HPDE6-E6E7 (cell line): ENCODE results near the gene GLCCI1.
"Not testable (repeated sequence)": the region's sequence is repeated elsewhere in the genome, so short reads cannot be mapped to it uniquely, and the experiment has no call there.

Experiments
- DNase-seq: peaks from one replicate; pipeline ENCODE4 v3.0.0; 2011; ENCODE audit warnings: missing footprints; ENCODE audit errors: extremely low spot score

The GLCCI1 gene

DNA sequence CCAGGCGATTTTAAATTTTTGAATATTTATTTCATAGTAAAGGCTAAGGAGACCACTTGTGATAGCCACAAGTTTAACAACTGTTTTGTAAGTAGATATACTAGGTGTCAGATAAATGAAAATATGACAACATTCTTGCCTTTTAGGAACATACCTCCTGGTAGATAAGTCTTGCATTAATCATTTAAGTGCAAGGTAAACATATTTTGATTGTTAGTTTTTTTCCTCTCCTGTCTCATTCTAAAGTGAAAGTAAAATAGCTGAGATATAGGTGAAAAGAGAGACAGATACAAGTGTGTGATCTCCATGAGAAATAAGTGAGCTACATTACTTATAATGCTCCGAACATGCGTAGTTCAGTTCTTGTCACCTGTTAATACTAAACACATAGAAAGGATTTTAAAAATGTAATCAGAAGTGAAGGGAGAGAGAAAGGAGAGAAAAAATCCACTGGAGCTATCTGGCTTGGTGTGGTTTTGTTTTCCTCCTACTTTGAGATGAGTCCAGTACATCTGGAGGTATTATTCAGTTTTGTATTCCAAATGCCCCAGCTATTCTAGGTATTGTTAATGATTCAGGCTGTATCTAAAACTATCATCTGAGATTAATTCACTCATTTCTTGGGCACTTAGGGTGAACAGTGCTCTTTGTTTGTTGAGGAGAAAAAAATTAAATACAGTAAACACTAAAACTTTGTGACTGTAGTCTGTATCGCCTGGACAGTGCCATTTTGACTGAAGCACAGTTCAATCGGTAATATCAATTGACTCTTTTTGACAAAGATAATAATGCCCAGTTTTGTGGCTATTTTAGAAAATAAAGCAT lies 21.2 kb downstream of the GLCCI1 start:
- DNase-seq: no peak

DNA sequence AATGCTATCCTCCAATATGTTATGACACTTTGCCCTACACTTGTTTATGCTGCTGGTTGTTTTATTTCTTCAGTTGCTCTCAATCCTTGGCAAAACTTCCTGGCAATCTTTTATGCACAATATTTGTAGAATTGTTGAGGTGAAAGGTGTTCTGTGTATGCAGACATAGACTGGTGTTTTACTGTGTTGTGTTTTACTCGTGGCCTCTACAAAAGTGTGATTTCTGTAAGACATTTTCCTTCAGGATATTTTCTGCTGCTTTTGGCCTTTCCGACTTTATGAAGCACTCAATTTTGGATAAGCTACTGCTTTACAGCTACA lies 21.8 kb downstream of the GLCCI1 start:
- no peak for DNase-seq

DNA sequence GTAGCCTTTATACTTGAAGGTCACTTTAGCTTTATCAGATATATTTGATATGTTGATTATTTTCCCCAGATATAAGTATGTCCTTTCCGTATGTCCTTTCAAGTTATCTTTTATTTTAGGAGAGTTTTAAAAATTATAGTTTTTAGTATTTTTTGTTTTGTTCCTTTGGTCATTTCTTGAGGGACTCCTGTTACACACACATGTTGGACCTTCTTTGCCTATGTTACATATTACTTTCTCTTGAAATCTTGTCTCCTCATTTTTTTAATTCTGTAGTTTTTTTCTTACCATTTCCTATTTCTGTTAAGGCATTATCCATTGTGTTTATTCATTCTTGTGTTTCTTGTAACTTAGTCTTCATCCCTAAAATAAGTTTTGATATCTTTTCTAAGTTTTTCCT lies 23.9 kb downstream of the GLCCI1 start:
- no peak for DNase-seq

DNA sequence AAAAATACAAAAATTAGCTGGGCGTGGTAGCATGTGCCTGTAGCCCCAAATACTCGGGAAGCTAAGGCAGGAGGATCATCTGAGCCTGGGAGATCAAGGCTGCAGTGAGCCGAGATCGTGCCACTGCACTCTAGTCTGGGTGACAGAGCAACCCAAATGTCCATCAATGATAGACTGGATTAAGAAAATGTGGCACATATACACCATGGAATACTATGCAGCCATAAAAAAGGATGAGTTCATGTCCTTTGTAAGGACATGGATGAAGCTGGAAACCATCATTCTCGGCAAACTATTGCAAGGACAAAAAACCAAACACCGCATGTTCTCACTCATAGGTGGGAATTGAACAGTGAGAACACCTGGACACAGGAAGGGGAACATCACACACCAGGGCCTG lies 26.8 kb downstream of the GLCCI1 start:
- not testable (repeated sequence) for DNase-seq

- peak; percentile 2 for DNase-seq
Observed at GRCh38 chr7:7996568-7996967, 28.0 kb downstream of the GLCCI1 start.

GRCh38 chr7:8000315-8000941 lies 31.8 kb downstream of the GLCCI1 start:
- DNase-seq: no peak

DNA sequence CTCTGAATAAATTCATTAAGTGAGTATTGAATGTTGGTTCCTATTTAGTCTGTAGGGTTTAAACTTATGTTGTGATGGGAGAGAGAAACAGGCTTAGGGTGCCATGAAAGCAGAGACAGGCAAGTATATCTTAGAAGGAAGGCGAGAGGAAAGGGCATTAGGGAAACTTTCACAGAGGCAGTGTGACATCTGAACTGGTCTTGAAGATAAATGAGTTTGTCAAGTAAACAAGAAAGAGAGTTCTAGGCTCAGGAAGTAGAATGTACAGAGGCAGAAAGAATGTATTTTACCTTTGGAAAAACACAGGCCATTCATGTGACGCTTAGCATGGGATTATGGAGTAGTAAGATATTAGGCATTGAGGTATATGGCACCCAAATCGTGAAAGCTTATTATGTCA lies 34.5 kb downstream of the GLCCI1 start:
- no peak for DNase-seq

DNA sequence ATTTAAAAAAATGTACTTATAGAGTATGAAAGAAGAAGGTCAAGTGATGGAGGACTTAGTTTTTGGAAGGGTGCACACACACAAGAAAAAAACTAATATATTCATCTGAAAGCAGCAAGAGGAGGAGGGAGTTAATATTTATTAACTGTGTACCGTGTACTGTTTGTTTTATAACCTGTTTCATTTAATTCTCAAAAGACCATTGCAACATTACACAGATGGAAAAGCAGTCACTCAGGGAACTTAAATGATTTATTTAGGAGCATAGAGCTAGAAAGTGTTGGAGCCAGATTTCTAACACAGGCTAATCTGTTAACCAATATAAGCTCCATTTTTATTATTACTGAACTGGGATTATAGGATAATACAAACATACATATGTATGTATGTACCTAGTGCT lies 36.7 kb downstream of the GLCCI1 start:
- DNase-seq: no peak

DNA sequence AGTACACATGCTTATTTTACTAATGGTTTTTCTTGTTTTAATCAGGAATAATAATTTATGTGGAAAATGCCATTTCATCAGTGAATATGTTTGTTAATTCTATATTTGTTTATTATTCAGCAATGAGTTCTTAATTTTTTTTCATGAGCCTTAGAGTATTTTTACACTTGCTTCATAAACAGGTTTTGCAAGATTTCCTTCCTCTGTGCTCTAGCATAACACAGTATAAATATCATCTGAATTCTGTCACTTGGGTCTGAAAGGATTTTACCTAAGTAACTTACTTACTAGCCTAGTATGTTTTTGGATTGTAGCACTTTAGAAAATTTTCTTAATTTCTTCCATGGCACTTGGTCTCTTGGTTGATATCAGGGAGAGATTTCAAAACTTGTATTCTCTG lies 45.8 kb downstream of the GLCCI1 start:
- no peak for DNase-seq

DNA sequence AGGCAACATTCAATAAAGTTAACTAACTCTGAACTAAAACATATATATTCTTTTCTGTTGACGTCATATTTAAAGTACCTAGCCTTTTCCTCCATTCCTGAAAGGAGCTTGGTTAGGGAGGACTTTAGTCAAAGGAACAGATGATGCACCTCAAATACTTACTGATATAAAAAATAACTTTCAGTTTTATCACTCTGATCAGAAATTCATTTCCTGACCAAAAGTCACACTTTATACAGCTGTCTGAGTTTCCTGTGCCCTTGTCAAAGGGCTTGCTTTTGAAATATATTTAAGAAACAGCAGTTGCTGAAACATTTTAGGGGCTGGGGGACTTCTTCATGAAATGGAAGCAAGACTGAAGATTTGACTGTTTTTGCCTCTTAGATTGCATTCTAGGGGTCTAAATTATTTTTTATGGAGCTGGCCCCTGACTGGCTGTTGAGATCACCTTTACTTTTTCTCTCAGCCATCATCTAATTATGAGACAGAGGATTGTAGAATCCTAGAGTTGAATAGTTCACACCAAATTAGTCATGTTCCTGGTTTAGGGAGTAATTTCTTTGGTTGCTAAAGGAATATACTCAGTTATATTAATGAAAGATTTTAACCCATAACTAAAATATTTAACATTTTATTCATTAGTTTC lies 46.6 kb downstream of the GLCCI1 start:
- DNase-seq: no peak

DNA sequence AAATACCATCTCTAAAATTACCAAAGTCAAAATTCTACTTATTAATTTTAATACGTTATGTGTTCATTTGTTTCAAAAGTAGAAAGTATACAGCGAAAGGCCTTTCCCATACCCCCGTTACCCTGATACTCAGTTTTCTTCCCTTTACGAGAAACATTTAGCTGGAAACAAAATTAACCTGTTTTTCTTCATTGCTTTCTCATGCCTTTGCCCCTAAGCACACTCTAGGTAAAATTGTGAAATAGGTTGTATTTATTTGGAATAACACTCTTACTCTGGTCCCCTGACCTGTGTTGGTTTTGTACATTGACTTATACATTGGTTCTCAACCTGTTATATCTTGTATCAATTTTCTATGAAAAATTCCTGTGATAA lies 47.1 kb downstream of the GLCCI1 start:
- no peak for DNase-seq

GRCh38 chr7:8017423-8017822 lies 48.8 kb downstream of the GLCCI1 start:
- DNase-seq: no peak

GRCh38 chr7:8018961-8019360 lies 50.4 kb downstream of the GLCCI1 start:
- DNase-seq: no peak

- no peak for DNase-seq
Observed at GRCh38 chr7:8022628-8023027, 54.0 kb downstream of the GLCCI1 start.

GRCh38 chr7:8035192-8035591 lies 66.6 kb downstream of the GLCCI1 start:
- no peak for DNase-seq

DNA sequence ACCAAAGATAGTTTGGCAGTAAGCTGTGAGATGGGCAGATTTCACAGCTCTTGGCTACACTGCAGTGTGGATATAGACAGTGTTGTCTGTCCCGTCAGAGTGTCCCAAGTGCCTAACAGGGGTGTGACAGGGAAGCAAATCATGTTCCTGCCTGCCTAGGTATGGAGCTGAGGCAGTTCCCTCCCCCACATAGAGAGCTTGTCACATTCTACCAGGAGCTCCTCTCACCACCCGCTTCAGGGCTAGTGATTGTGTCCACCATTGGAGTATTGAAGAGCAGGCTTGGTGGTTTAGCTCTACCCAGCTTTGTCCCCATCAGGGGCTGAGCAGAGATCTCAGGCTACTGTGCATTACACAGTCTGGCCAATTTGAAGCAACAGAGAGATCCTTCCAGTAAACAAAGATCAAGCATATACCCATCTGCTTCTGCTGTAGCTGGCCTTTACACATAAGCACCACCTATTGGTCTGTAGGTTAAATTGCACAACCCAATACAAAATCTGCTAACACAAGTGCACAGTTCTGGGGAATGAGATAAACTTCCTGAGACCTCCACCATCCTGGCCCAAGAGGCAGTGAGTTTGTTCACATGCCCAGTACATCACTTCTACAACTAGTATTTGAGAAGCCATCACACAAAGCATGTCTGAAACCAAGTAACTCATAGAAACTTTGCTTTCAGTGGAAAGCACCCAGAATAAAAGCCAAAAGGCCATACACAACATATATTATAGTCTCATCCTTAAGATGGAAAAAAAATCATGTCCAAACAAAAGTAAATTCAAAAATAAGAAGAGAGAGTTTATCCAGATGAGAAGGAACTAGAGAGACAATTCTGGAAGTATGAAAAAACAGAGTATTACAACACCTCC lies 67.3 kb downstream of the GLCCI1 start:
- no peak for DNase-seq

GRCh38 chr7:8037151-8037550 lies 68.6 kb downstream of the GLCCI1 start:
- DNase-seq: no peak

DNA sequence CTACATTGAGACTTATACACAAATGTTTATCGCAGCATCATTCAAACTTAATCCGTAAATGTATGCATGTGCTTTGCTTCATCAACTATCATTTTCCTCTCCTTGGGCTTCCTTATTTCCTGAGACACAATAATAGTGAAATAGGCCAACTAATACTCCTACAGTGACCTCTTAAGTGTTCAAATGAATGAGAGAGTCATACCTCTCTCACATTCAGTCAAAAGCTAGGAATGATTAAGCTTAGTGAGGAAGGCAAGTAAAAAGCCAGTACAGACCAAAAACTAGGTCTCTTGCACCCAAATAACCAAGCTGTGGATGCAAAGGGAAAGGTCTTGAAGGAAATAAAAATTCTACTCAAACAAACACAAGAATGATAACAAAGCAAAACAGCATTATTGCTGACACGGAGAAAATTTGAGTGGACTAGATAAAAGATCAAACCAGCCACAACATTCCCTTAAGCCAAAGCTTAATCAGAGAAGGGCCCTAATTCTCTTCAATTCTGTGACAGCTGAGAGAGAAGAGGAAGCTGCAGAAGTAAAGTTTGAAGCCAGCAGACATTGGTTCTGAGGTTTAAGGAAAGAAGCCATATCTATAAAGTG lies 72.3 kb downstream of the GLCCI1 start:
- DNase-seq: no peak

DNA sequence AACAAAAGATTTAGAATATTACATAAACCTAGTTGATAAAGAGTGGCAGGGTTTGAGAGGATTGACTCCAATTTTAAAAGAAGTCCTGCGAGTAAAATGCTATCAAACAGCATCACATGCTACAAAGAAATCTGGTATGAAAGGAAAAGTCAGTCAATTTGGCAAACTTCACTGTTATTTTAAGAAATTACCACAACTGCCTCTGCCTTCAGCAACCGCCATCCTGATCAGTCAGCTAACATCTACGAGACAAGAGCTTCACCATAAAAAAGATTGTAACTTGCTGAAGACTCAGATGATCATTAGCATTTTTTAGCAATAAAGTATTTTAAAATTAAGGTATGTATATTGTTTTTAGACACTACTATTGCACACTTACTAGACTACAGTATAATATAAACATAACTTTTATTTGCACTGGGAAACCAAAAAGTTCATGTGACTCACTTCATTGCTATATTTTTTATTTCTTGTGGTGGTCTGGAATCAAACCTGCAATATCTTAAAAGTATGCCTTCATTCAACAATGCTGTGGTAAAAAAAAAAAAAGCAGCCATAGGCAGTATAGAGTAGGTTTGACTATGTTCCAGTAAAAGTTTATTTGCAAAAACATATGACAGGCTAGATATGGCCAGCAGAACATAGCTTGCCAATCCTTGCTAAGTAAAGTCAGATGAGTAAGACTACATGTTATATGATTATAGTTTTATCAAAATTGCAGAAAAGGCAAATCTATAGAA lies 74.4 kb downstream of the GLCCI1 start:
- DNase-seq: no peak

GRCh38 chr7:8044761-8045430 lies 76.3 kb downstream of the GLCCI1 start:
- no peak for DNase-seq

- not testable (repeated sequence) for DNase-seq
Observed at GRCh38 chr7:8048067-8048466, 79.5 kb downstream of the GLCCI1 start.
